K562 (cell line): ENCODE measurements around the gene FARSA. TPM values are rescaled to one million over a fixed set of nuclear protein-coding genes. Genes with fewer than 3 reads are reported as not detected.

Experiments used
- FOXP4 ChIP-seq: sonication (generic); formaldehyde crosslinking; IDR thresholded peaks from 2 replicates; pipeline ENCODE4 v1.8.0; 2022; ENCODE audit warnings: mild to moderate bottlenecking, missing genetic modification reagents, borderline replicate concordance
- IFI16 ChIP-seq: fragments of 250-450 bp; sonication (Bioruptor Pico); IDR thresholded peaks from 2 replicates; pipeline ENCODE4 v2.1.2; 2022; ENCODE audit warnings: mild to moderate bottlenecking, inconsistent platforms
- MAFG ChIP-seq: fragments of 450-650 bp; conservative IDR thresholded peaks from 2 replicates; pipeline ENCODE4 v1.6.1; 2016; ENCODE audit warnings: missing genetic modification characterization, missing compliant biosample characterization
- MED1 ChIP-seq: sonication (generic); formaldehyde crosslinking; IDR thresholded peaks from 2 replicates; pipeline ENCODE4 v1.8.1; 2023; ENCODE audit warnings: missing genetic modification reagents, borderline replicate concordance
- MEF2A ChIP-seq: IDR thresholded peaks from 2 replicates; pipeline ENCODE4 v1.6.1; 2011; ENCODE audit warnings: low read depth, mild to moderate bottlenecking, low read length, moderate library complexity; ENCODE audit not compliant: control insufficient read depth
- NFATC3 ChIP-seq: fragments of 450-650 bp; IDR thresholded peaks from 2 replicates; pipeline ENCODE4 v1.6.1; 2017; ENCODE audit warnings: mild to moderate bottlenecking
- PPARD ChIP-seq: fragments of 250-450 bp; sonication (Bioruptor Pico); IDR thresholded peaks from 2 replicates; pipeline ENCODE4 v1.8.0; 2022; ENCODE audit warnings: inconsistent platforms, mild to moderate bottlenecking, moderate library complexity
- SPI1 ChIP-seq: IDR thresholded peaks from 2 replicates; pipeline ENCODE4 v1.6.1; 2011; ENCODE audit warnings: low read depth, low read length, control low read depth, borderline replicate concordance
- USF2 ChIP-seq: sonication (generic); formaldehyde crosslinking; IDR thresholded peaks from 2 replicates; pipeline ENCODE4 v1.5.0; 2020; ENCODE audit warnings: missing genetic modification reagents
- ZEB2 ChIP-seq: fragments of 450-650 bp; IDR thresholded peaks from 2 replicates; pipeline ENCODE4 v1.6.1; 2016
- ZNF133 ChIP-seq: fragments of 250-450 bp; sonication (Bioruptor Pico); IDR thresholded peaks from 2 replicates; pipeline ENCODE4 v1.4.0; 2020; ENCODE audit warnings: mild to moderate bottlenecking
- ZNF140 ChIP-seq: fragments of 250-450 bp; sonication (Bioruptor Pico); IDR thresholded peaks from 2 replicates; pipeline ENCODE4 v1.8.0; 2021; ENCODE audit warnings: moderate library complexity, mild to moderate bottlenecking, inconsistent platforms
- ZNF175 ChIP-seq: fragments of 200-800 bp; sonication (Bioruptor generic); IDR thresholded peaks from 2 replicates; pipeline ENCODE4 v1.6.1; 2016; ENCODE audit warnings: low read depth, mild to moderate bottlenecking, missing genetic modification characterization, missing compliant biosample characterization
- ZNF274 ChIP-seq: IDR thresholded peaks from 2 replicates; pipeline ENCODE4 v1.6.1; 2011; ENCODE audit warnings: low read depth, mild to moderate bottlenecking, low read length, moderate library complexity, borderline replicate concordance
- ZNF277 ChIP-seq: fragments of 250-450 bp; sonication (Bioruptor Pico); IDR thresholded peaks from 2 replicates; pipeline ENCODE4 v1.8.0; 2022; ENCODE audit warnings: inconsistent platforms, mild to moderate bottlenecking, moderate library complexity, borderline replicate concordance
- ZNF395 ChIP-seq: fragments of 200-800 bp; sonication (Bioruptor generic); IDR thresholded peaks from 2 replicates; pipeline ENCODE4 v1.6.1; 2017; ENCODE audit warnings: missing genetic modification characterization, missing compliant biosample characterization
- ZNF398 ChIP-seq: fragments of 250-450 bp; sonication (Bioruptor Pico); IDR thresholded peaks from 2 replicates; pipeline ENCODE4 v1.8.0; 2021; ENCODE audit warnings: moderate library complexity, mild to moderate bottlenecking, inconsistent platforms
- ZNF57 ChIP-seq: fragments of 450-650 bp; formaldehyde crosslinking; IDR thresholded peaks from 2 replicates; pipeline ENCODE4 v1.4.0; 2020; ENCODE audit warnings: mild to moderate bottlenecking, moderate library complexity
- polyA plus RNA-seq, 8 experiments: library from polyadenylated mRNA; depleted of rRNA in 4 of 8; stranded (reverse) in 5 of 8; unstranded in 3 of 8; fragments of >200 nt; fragmentation: Nextera tagmentation in 2 of 8; fragmentation: Illumina TruSeq in 1 of 8; extraction: Ambion mirVana in 2 of 8; extraction: Trizol in 1 of 8; gene quantifications; 2 replicates each; pipeline versions ENCODE4 v1.2.1 to v1.2.3, GENCODE V29; 2011 to 2014; ENCODE audit warnings: inconsistent platforms in 1 of 8, missing spikeins in 1 of 8
- total RNA-seq, 7 experiments: library from RNA; depleted of rRNA in 6 of 7; stranded (reverse); fragments of >200 nt in 6 of 7; fragmentation: Illumina TruSeq in 2 of 7; extraction: Trizol in 2 of 7; gene quantifications; 2 replicates each; pipeline versions ENCODE4 v1.2.1 to v1.2.3, GENCODE V29; 2011 to 2021; ENCODE audit warnings: low replicate concordance in 1 of 7

The FARSA gene
- total and polyA plus RNA-seq, 9 of the 15 experiments (the other 6 are each of a cell fraction or from before 2014, with no cell fraction given) = 25.2 to 237 (median 89.6) TPM

- TF ChIP-seq PPARD (CRISPR knock-in tag) (no peak), ZNF175 (CRISPR knock-in tag) (no peak), MEF2A (no peak), ZEB2 (no peak), ZNF57 (CRISPR knock-in tag) (no peak), SPI1 (no peak), ZNF395 (CRISPR knock-in tag) (peak; percentile 81), USF2 (CRISPR knock-in tag) (peak; percentile 98), ZNF133 (CRISPR knock-in tag) (no peak), ZNF274 (no peak), ZNF277 (CRISPR knock-in tag) (no peak), MED1 (no peak), ZNF398 (no peak), IFI16 (CRISPR knock-in tag) (no peak), FOXP4 (CRISPR knock-in tag) (no peak), NFATC3 (no peak), ZNF140 (CRISPR knock-in tag) (no peak), MAFG (no peak)
Observed at GRCh38 chr19:12945479-12946091, 12.1 kb upstream of the FARSA start, which contains the start of gene RAD23A (continued).
